ENCODE results near the gene CPA1.

Gene CPA1

GRCh38 chr7:130387628-130388403 lies 7.5 kb downstream of the CPA1 start:
- Histone ChIP-seq H3K27ac (ENCODE audit: low read depth, low read length) (no peak overlapping the region), H3K27me3 (ENCODE audit: control insufficient read depth, insufficient read depth, low read length) (no peaks in the 10 kb centered on the region), H3K9me3 (ENCODE audit: control insufficient read depth, insufficient read depth, low read length) (no peaks in the 10 kb centered on the region), H3K4me3 (ENCODE audit: low read depth, low read length) (no peak overlapping the region), H3K4me1 (ENCODE audit: control insufficient read depth, insufficient read depth, low read length) (no peaks in the 10 kb centered on the region), H3K36me3 (ENCODE audit: control insufficient read depth, insufficient read depth, low read length) (no peaks in the 10 kb centered on the region), H3K9ac (ENCODE audit: low read depth, low read length) (no peak overlapping the region)

DNA sequence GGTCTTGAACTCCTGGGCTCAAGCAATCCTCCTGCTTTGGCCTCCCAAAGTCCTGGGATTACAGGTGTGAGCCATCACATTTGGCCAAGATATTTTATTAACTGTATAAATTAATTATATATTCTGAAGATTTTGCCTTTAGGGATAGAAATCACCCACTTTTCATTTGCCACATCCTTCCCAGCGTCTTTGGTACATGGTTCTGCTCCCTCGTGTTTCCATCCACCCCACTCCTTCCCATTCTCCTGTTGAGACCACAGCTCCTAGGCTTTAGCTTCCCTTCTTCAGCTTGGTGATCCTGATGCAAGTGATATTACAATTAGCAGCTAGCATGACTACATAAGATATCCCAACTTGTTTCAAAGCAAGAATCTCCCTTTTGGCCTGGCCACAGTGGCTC lies 8.4 kb downstream of the CPA1 start:
- Histone ChIP-seq H3K9ac (ENCODE audit: low read depth, low read length) (no peak overlapping the region), H3K27ac (ENCODE audit: low read depth, low read length) (no peak overlapping the region), H3K4me1 (ENCODE audit: control insufficient read depth, insufficient read depth, low read length) (no peaks in the 10 kb centered on the region)

GRCh38 chr7:130390486-130390885 lies 10.2 kb downstream of the CPA1 start:
- Histone ChIP-seq H3K27ac (ENCODE audit: low read depth, low read length) (no peak overlapping the region), H3K27me3 (ENCODE audit: control insufficient read depth, insufficient read depth, low read length) (no peaks in the 10 kb centered on the region), H3K9me3 (ENCODE audit: control insufficient read depth, insufficient read depth, low read length) (no peaks in the 10 kb centered on the region), H3K9ac (ENCODE audit: low read depth, low read length) (no peak overlapping the region), H3K4me3 (ENCODE audit: low read depth, low read length) (no peak overlapping the region), H3K4me1 (ENCODE audit: control insufficient read depth, insufficient read depth, low read length) (0 out of 2 replicates have a peak, but pooled peaks cover 3% of the 10 kb centered on the region), H3K36me3 (ENCODE audit: control insufficient read depth, insufficient read depth, low read length) (no peaks in the 10 kb centered on the region)

More for the DNA sequence above, 8.4 kb downstream of the CPA1 start:
- Histone ChIP-seq H3K36me3 (ENCODE audit: control insufficient read depth, insufficient read depth, low read length) (no peaks in the 10 kb centered on the region), H3K27me3 (ENCODE audit: control insufficient read depth, insufficient read depth, low read length) (no peaks in the 10 kb centered on the region), H3K9me3 (ENCODE audit: control insufficient read depth, insufficient read depth, low read length) (no peaks in the 10 kb centered on the region), H3K4me3 (ENCODE audit: low read depth, low read length) (no peak overlapping the region)

DNA sequence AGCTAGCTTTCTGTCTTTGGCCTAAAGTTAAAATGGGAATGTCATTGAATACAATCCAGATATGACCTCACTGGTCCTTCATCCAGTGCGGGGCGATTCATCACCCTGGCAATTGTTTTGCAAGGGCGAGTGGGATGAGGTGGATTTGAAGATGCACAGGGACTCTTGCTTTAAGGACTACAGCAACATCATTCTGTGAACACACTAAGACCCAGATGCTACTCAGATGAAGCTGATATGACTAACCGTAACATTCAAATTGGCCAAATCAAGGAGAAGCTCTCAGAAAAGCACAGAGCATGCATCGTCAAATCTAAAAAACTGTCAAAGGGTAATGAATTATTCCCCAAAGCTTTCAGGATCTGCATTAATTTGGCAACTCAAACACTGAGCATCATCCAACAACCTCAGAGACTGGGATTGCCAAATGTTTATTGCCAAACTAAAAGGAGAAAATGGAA lies 12.8 kb downstream of the CPA1 start:
- Histone ChIP-seq H3K4me3 (ENCODE audit: low read depth, low read length) (no peak overlapping the region), H3K27me3 (ENCODE audit: control insufficient read depth, insufficient read depth, low read length) (no peaks in the 10 kb centered on the region), H3K9me3 (ENCODE audit: control insufficient read depth, insufficient read depth, low read length) (no peaks in the 10 kb centered on the region), H3K36me3 (ENCODE audit: control insufficient read depth, insufficient read depth, low read length) (no peaks in the 10 kb centered on the region), H3K27ac (ENCODE audit: low read depth, low read length) (no peak overlapping the region), H3K4me1 (ENCODE audit: control insufficient read depth, insufficient read depth, low read length) (0 out of 2 replicates have a peak, but pooled peaks cover 7% of the 10 kb centered on the region), H3K9ac (ENCODE audit: low read depth, low read length) (no peak overlapping the region)

DNA sequence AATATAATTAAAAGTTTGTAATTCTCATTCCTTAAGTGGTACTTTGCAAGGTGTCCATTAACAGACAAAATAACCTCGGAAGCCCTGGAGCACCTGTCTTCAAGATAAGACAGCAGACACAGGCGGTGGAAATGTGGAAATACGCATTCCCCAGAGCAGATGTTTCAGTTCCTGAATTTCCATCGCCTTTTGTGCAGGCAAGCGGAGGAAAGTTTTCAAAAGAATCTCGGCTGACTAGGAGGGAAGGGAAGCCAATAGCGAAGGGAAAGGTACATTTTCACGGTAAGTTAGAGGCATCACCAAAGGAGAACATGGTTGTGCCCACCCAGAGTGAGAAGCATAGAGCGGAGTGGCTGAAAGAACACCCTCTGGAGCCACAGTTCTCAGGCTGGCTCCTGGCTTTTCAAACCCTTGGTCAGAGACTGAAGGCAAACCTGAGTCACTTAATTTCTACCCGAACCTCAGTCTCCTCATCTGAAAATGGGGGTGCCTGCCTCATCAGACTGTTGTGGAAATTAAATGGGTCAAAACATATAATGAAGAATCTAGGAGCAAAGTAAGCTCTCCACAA lies 13.6 kb downstream of the CPA1 start:
- H3K4me1 ChIP-seq (ENCODE audit: control insufficient read depth, insufficient read depth, low read length): 0 out of 2 replicates have a peak, but pooled peaks cover 7% of the 10 kb centered on the region
- H3K9me3 ChIP-seq (ENCODE audit: control insufficient read depth, insufficient read depth, low read length): no peaks in the 10 kb centered on the region
- H3K27ac ChIP-seq (ENCODE audit: low read depth, low read length): no peak overlapping the region
- no peak overlapping the region for H3K9ac ChIP-seq (ENCODE audit: low read depth, low read length)
- no peaks in the 10 kb centered on the region for H3K27me3 ChIP-seq (ENCODE audit: control insufficient read depth, insufficient read depth, low read length)
- H3K36me3 ChIP-seq (ENCODE audit: control insufficient read depth, insufficient read depth, low read length): no peaks in the 10 kb centered on the region
- no peak overlapping the region for H3K4me3 ChIP-seq (ENCODE audit: low read depth, low read length)

- Histone ChIP-seq H3K27me3 (ENCODE audit: control insufficient read depth, insufficient read depth, low read length) (no peaks in the 10 kb centered on the region), H3K9me3 (ENCODE audit: control insufficient read depth, insufficient read depth, low read length) (no peaks in the 10 kb centered on the region), H3K36me3 (ENCODE audit: control insufficient read depth, insufficient read depth, low read length) (no peaks in the 10 kb centered on the region), H3K27ac (ENCODE audit: low read depth, low read length) (no peak overlapping the region), H3K9ac (ENCODE audit: low read depth, low read length) (no peak overlapping the region), H3K4me1 (ENCODE audit: control insufficient read depth, insufficient read depth, low read length) (0 out of 2 replicates have a peak, but pooled peaks cover 7% of the 10 kb centered on the region), H3K4me3 (ENCODE audit: low read depth, low read length) (no peak overlapping the region)
These were observed 14.3 kb downstream of the CPA1 start for GRCh38 chr7:130394421-130395195.

DNA sequence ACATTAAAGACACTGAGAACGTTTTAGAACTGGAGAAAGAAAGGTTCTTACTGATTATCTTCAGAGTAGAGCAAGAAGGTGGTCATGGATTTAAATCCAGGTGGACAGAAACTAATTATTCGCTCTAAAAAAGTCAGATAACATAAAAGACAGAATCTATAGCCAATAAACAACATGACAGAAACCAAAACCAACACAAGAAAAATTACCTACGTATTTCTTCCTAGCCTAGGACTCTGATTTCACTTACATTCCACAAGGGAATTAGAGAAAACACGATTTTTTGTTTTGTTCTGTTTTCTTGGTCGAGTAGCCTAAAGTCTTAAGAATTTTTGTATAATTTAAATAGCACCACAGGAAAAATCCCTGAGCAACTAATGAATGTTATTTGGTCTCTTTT lies 15.1 kb downstream of the CPA1 start:
- H3K27me3 ChIP-seq (ENCODE audit: control insufficient read depth, insufficient read depth, low read length): no peaks in the 10 kb centered on the region
- no peak overlapping the region for H3K4me3 ChIP-seq (ENCODE audit: low read depth, low read length)
- H3K9ac ChIP-seq (ENCODE audit: low read depth, low read length): no peak overlapping the region

GRCh38 chr7:130396109-130396508 lies 15.8 kb downstream of the CPA1 start:
- H3K9me3 ChIP-seq (ENCODE audit: control insufficient read depth, insufficient read depth, low read length): no peaks in the 10 kb centered on the region
- H3K4me1 ChIP-seq (ENCODE audit: control insufficient read depth, insufficient read depth, low read length): 0 out of 2 replicates have a peak, but pooled peaks cover 7% of the 10 kb centered on the region
- H3K4me3 ChIP-seq (ENCODE audit: low read depth, low read length): no peak overlapping the region
- H3K9ac ChIP-seq (ENCODE audit: low read depth, low read length): no peak overlapping the region
- H3K27ac ChIP-seq (ENCODE audit: low read depth, low read length): no peak overlapping the region
- H3K36me3 ChIP-seq (ENCODE audit: control insufficient read depth, insufficient read depth, low read length): peaks cover 2% of the 10 kb centered on the region; the same call in 1 of the 2 replicates
- H3K27me3 ChIP-seq (ENCODE audit: control insufficient read depth, insufficient read depth, low read length): no peaks in the 10 kb centered on the region

More for the DNA sequence above, 15.1 kb downstream of the CPA1 start:
- Histone ChIP-seq H3K4me1 (ENCODE audit: control insufficient read depth, insufficient read depth, low read length) (0 out of 2 replicates have a peak, but pooled peaks cover 7% of the 10 kb centered on the region), H3K27ac (ENCODE audit: low read depth, low read length) (no peak overlapping the region), H3K36me3 (ENCODE audit: control insufficient read depth, insufficient read depth, low read length) (peaks cover under 1% of the 10 kb centered on the region; the same call in 1 of the 2 replicates), H3K9me3 (ENCODE audit: control insufficient read depth, insufficient read depth, low read length) (no peaks in the 10 kb centered on the region)

DNA sequence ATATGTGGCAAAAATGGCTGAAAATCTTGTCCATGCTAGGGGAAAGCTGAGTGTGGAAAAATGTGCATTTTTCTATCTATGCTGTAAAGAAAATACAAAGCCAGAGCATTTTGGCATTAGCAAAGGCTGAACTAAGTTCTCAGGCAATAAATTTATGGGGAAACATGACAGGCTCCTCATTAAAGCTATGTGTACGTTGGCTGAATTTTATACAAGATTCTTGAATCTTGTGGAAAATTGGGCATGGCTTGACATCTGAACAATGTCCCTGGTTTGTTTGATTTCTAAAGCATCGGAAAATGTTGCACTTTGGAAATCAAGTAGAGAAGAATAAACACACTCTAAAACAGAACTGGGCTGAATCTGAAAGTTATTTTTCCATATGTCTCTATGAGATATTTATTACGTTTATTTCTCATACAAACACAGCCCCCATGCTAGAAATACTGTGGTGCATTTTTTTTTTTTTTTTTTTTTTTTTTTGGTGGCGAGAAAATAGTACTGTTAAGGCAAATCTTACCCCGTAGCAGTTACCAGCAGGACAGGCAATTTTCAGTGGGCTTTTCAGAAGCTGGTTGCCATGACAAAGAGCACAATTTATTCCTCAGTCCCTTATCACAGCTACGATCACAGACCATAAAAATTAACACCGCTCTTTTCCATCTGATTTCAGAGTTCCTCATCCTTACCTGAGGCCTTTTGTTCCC lies 16.9 kb downstream of the CPA1 start:
- H3K27ac ChIP-seq (ENCODE audit: low read depth, low read length): no peak overlapping the region
- no peaks in the 10 kb centered on the region for H3K27me3 ChIP-seq (ENCODE audit: control insufficient read depth, insufficient read depth, low read length)
- 0 out of 2 replicates have a peak, but pooled peaks cover 7% of the 10 kb centered on the region for H3K4me1 ChIP-seq (ENCODE audit: control insufficient read depth, insufficient read depth, low read length)
- H3K9ac ChIP-seq (ENCODE audit: low read depth, low read length): no peak overlapping the region
- peaks cover 2% of the 10 kb centered on the region; the same call in 1 of the 2 replicates for H3K36me3 ChIP-seq (ENCODE audit: control insufficient read depth, insufficient read depth, low read length)
- no peaks in the 10 kb centered on the region for H3K9me3 ChIP-seq (ENCODE audit: control insufficient read depth, insufficient read depth, low read length)
- no peak overlapping the region for H3K4me3 ChIP-seq (ENCODE audit: low read depth, low read length)

GRCh38 chr7:130397758-130398073 lies 17.4 kb downstream of the CPA1 start:
- Histone ChIP-seq H3K36me3 (ENCODE audit: control insufficient read depth, insufficient read depth, low read length) (peaks cover 4% of the 10 kb centered on the region; the same call in 1 of the 2 replicates), H3K4me1 (ENCODE audit: control insufficient read depth, insufficient read depth, low read length) (0 out of 2 replicates have a peak, but pooled peaks cover 7% of the 10 kb centered on the region), H3K9ac (ENCODE audit: low read depth, low read length) (no peak overlapping the region), H3K27me3 (ENCODE audit: control insufficient read depth, insufficient read depth, low read length) (no peaks in the 10 kb centered on the region), H3K27ac (ENCODE audit: low read depth, low read length) (no peak overlapping the region), H3K4me3 (ENCODE audit: low read depth, low read length) (no peak overlapping the region), H3K9me3 (ENCODE audit: control insufficient read depth, insufficient read depth, low read length) (no peaks in the 10 kb centered on the region)

Data from HUES48 (cell line).